A549 (cell line): ENCODE results near the gene LRIG1. TPM values are rescaled to one million over a fixed set of nuclear protein-coding genes. Genes with fewer than 3 reads are reported as not detected.

ENCODE experiments used
- ATAC-seq, 2 experiments: fragments of 200-7000 bp in 1 of 2; fragments of >200 bp in 1 of 2; cut with Nextera tagmentation in 1 of 2; cut with Tn5 transposase in 1 of 2; 3 replicates each; pipeline versions ENCODE4 v1.8.0 to v1.9.1; 2018 to 2020; ENCODE audit warnings: mild to moderate bottlenecking in 1 of 2, moderate library complexity in 1 of 2
- CTCF ChIA-PET: fragments of 300-600 bp; sonication (Branson Sonifier 250); formaldehyde crosslinking; extraction: SDS; loops from one replicate; lab custom pipeline; 2021; ENCODE audit warnings: antibody characterized with exemption, inconsistent platforms; lab: Yijun Ruan, JAX
- POLR2A ChIA-PET: fragments of 350-600 bp; formaldehyde crosslinking; extraction: SDS; loops from one replicate; lab custom pipeline; 2021; ENCODE audit warnings: antibody characterized with exemption, inconsistent platforms; lab: Yijun Ruan, JAX
- DNase-seq, 2 experiments: peaks; one replicate each; pipeline versions ENCODE4 v3.0.0 to v3.0.0-alpha.2; 2011 to 2016; ENCODE audit warnings: low read depth in 1 of 2, low spot score in 1 of 2
- FAIRE-seq: peaks from 2 replicates; lab custom pipeline; 2011; peaks lifted over from hg19 to GRCh38; lab: Jason Lieb, UNC
- H3K27ac ChIP-seq, 2 experiments: fragments of >200 bp; sonication (Bioruptor Twin); formaldehyde crosslinking; 3 replicates each; pipeline ENCODE4 v1.5.1; 2016 to 2017
- H3K4me1 ChIP-seq: fragments of >200 bp; sonication (Bioruptor Twin); formaldehyde crosslinking; 3 replicates; pipeline ENCODE4 v1.6.1; 2016
- H3K4me2 ChIP-seq: fragments of >200 bp; sonication (Bioruptor Twin); formaldehyde crosslinking; 3 replicates; pipeline ENCODE4 v1.6.1; 2016
- H3K4me3 ChIP-seq: fragments of >200 bp; sonication (Bioruptor Twin); formaldehyde crosslinking; 3 replicates; pipeline ENCODE4 v1.5.1; 2016
- H3K9me3 ChIP-seq: fragments of >200 bp; sonication (Bioruptor Twin); formaldehyde crosslinking; 3 replicates; pipeline ENCODE4 v1.6.1; 2016
- BHLHE40 ChIP-seq: IDR thresholded peaks from 2 replicates; pipeline ENCODE4 v1.6.1; 2012; ENCODE audit warnings: low read depth, low read length, inconsistent platforms
- CBX2 ChIP-seq: fragments of 200-600 bp; sonication (generic); IDR thresholded peaks from 2 replicates; pipeline ENCODE4 v1.6.1; 2016; ENCODE audit warnings: low read depth, mild to moderate bottlenecking, borderline replicate concordance
- CEBPB ChIP-seq, 2 experiments: fragments of >200 bp in 1 of 2; sonication (Bioruptor Twin) in 1 of 2; formaldehyde crosslinking in 1 of 2; IDR thresholded peaks; 2 replicates each; pipeline ENCODE4 v1.6.1; 2012 to 2016
- CHD2 ChIP-seq: fragments of 150-350 bp; IDR thresholded peaks from 2 replicates; pipeline ENCODE4 v1.6.1; 2014; ENCODE audit warnings: low read length; ENCODE audit not compliant: partially characterized antibody
- EHMT2 ChIP-seq: fragments of 200-600 bp; sonication (generic); IDR thresholded peaks from 2 replicates; pipeline ENCODE4 v1.6.1; 2016; ENCODE audit warnings: antibody characterized with exemption, low read depth, mild to moderate bottlenecking, moderate library complexity
- EP300 ChIP-seq, 2 experiments: fragments of >200 bp; sonication (Bioruptor Twin); formaldehyde crosslinking; IDR thresholded peaks; 2 replicates in 1 of 2; 3 replicates in 1 of 2; pipeline ENCODE4 v1.6.1; 2016 to 2017
- FOSL2 ChIP-seq, 2 experiments: fragments of 450-650 bp in 1 of 2; fragments of >200 bp in 1 of 2; sonication (Bioruptor Twin) in 1 of 2; formaldehyde crosslinking; IDR thresholded peaks; 2 replicates each; pipeline versions ENCODE4 v1.5.0 to v1.6.1; 2016 to 2020; ENCODE audit warnings: mild to moderate bottlenecking in 1 of 2, moderate library complexity in 1 of 2
- GATA3 ChIP-seq: IDR thresholded peaks from 2 replicates; pipeline ENCODE4 v1.6.1; 2012; ENCODE audit warnings: borderline replicate concordance
- HDAC2 ChIP-seq: fragments of 200-600 bp; sonication (generic); IDR thresholded peaks from 2 replicates; pipeline ENCODE4 v1.6.1; 2016
- HEYL ChIP-seq: fragments of 250-450 bp; sonication (Bioruptor Pico); IDR thresholded peaks from 2 replicates; pipeline ENCODE4 v1.8.0; 2021; ENCODE audit warnings: mild to moderate bottlenecking, moderate library complexity
- HOXA7 ChIP-seq: fragments of 250-450 bp; sonication (Bioruptor Pico); IDR thresholded peaks from 2 replicates; pipeline ENCODE4 v1.5.0; 2020; ENCODE audit warnings: mild to moderate bottlenecking, moderate library complexity
- JUNB ChIP-seq: fragments of >200 bp; sonication (Bioruptor Twin); formaldehyde crosslinking; IDR thresholded peaks from 2 replicates; pipeline ENCODE4 v1.6.1; 2016
- KDM1A ChIP-seq: fragments of 200-600 bp; sonication (generic); IDR thresholded peaks from 2 replicates; pipeline ENCODE4 v1.6.1; 2016; ENCODE audit warnings: low read depth, mild to moderate bottlenecking
- MYC ChIP-seq: IDR thresholded peaks from 2 replicates; pipeline ENCODE4 v1.6.1; 2012; ENCODE audit warnings: mild to moderate bottlenecking, inconsistent platforms, low read length, improper control_type of control experiment, borderline replicate concordance
- NPAS2 ChIP-seq: fragments of 250-450 bp; sonication (Bioruptor Pico); IDR thresholded peaks from 2 replicates; pipeline ENCODE4 v1.8.0; 2022; ENCODE audit warnings: mild to moderate bottlenecking, moderate library complexity, borderline replicate concordance
- NR3C1 ChIP-seq: fragments of >200 bp; sonication (Bioruptor Twin); formaldehyde crosslinking; IDR thresholded peaks from 3 replicates; pipeline ENCODE4 v1.6.1; 2017
- PHF8 ChIP-seq: fragments of 200-600 bp; sonication (generic); IDR thresholded peaks from 2 replicates; pipeline ENCODE4 v1.6.1; 2016; ENCODE audit warnings: low read depth, mild to moderate bottlenecking, antibody characterized with exemption, moderate library complexity, borderline replicate concordance
- RARB ChIP-seq: fragments of 250-450 bp; sonication (Bioruptor Pico); IDR thresholded peaks from 2 replicates; pipeline ENCODE4 v1.8.0; 2021; ENCODE audit warnings: mild to moderate bottlenecking, moderate library complexity
- RCOR1 ChIP-seq: fragments of 150-350 bp; IDR thresholded peaks from 2 replicates; pipeline ENCODE4 v1.6.1; 2014; ENCODE audit warnings: antibody characterized with exemption, low read length, low read depth
- RNF2 ChIP-seq: fragments of 200-600 bp; sonication (generic); IDR thresholded peaks from 2 replicates; pipeline ENCODE4 v1.6.1; 2016; ENCODE audit warnings: low read depth, mild to moderate bottlenecking, antibody characterized with exemption, moderate library complexity, borderline replicate concordance
- SMC3 ChIP-seq: fragments of >200 bp; sonication (Bioruptor Twin); formaldehyde crosslinking; IDR thresholded peaks from 3 replicates; pipeline ENCODE4 v1.6.1; 2018; ENCODE audit warnings: inconsistent platforms
- TFCP2L1 ChIP-seq: fragments of 250-450 bp; sonication (Bioruptor Pico); IDR thresholded peaks from 2 replicates; pipeline ENCODE4 v1.5.0; 2021; ENCODE audit warnings: mild to moderate bottlenecking
- ZFP36 ChIP-seq: fragments of 450-650 bp; IDR thresholded peaks from 2 replicates; pipeline ENCODE4 v1.6.1; 2014; ENCODE audit warnings: borderline replicate concordance; ENCODE audit not compliant: partially characterized antibody
- WGBS: methylation state at CpG from one replicate; pipeline ENCODE4 v1.1.6; 2017; ENCODE audit errors: missing lambda C conversion rate; 5-methylcytosine and 5-hydroxymethylcytosine counted together
- polyA plus RNA-seq, 4 experiments: library from polyadenylated mRNA; depleted of rRNA in 3 of 4; stranded (reverse); fragments of >200 nt; fragmentation: RNase III in 1 of 4; extraction: RNeasy Plus Mini Kit Qiagen cat#74134 plus additional on column Dnase treatment in 1 of 4; gene quantifications; 2 replicates in 3 of 4; 3 replicates in 1 of 4; pipeline ENCODE4 v1.2.3, GENCODE V29; 2011 to 2017
- TF ChIP-seq, protein P1 (sequence below): fragments of 200-600 bp; sonication (generic); IDR thresholded peaks from 2 replicates; pipeline ENCODE4 v1.6.1; 2016; ENCODE audit warnings: antibody characterized with exemption, mild to moderate bottlenecking, moderate library complexity
- TF ChIP-seq, protein P2 (sequence below): fragments of >200 bp; sonication (Bioruptor Twin); formaldehyde crosslinking; IDR thresholded peaks from 3 replicates; pipeline ENCODE4 v1.5.1; 2016
- TF ChIP-seq, protein P3 (sequence below): IDR thresholded peaks from 2 replicates; pipeline ENCODE4 v1.6.1; 2012
- TF ChIP-seq, protein P4 (sequence below): fragments of 250-450 bp; sonication (Bioruptor Pico); IDR thresholded peaks from 2 replicates; pipeline ENCODE4 v1.5.0; 2020; ENCODE audit warnings: low read depth, mild to moderate bottlenecking, moderate library complexity
- TF ChIP-seq, protein P5 (sequence below): fragments of >200 bp; sonication (Bioruptor Twin); formaldehyde crosslinking; IDR thresholded peaks from 2 replicates; pipeline ENCODE4 v1.6.1; 2016

Gene LRIG1
- polyA plus RNA-seq, 2 of the 4 experiments (the other 2 are of a cell fraction), result 1.8 to 6.2 TPM

DNA sequence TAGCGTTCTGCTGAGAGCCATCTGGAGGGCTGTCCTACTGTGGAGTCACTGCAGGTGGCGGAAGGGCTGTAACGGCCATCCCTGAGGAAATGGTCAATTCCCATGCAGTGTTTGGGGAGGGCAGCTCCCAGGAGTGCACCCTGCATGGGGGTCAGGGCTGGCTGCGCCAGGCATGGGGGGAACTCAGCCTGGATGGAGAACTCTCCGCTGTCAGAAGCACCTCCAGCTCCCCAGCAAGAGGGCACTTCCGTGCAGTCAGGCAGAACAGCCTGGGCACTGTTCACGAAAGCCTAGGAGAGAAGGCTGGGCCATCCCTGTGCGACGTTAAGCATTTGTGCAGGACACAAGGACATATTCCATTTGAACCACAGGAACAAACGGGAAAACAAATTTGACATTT is 105.2 kb downstream of the LRIG1 start:
- Histone ChIP-seq H3K4me2 (no peak overlapping the region), H3K4me3 (no peak overlapping the region), H3K9me3 (no peaks in the 10 kb centered on the region), H3K4me1 (no peaks in the 10 kb centered on the region), H3K27ac (no peak overlapping the region)
- ChIA-PET POLR2A (no interaction called here), CTCF (interaction anchor here (2.0 kb wide), 1 partner anchor 12 kb away, joined by 12 read pairs; no protein-coding TSS in a partner anchor)
- FAIRE-seq (no peak), ATAC-seq (no peak), DNase-seq (no peak)
- no peak for TF ChIP-seq CBX2
- TF ChIP-seq, protein P1, sequence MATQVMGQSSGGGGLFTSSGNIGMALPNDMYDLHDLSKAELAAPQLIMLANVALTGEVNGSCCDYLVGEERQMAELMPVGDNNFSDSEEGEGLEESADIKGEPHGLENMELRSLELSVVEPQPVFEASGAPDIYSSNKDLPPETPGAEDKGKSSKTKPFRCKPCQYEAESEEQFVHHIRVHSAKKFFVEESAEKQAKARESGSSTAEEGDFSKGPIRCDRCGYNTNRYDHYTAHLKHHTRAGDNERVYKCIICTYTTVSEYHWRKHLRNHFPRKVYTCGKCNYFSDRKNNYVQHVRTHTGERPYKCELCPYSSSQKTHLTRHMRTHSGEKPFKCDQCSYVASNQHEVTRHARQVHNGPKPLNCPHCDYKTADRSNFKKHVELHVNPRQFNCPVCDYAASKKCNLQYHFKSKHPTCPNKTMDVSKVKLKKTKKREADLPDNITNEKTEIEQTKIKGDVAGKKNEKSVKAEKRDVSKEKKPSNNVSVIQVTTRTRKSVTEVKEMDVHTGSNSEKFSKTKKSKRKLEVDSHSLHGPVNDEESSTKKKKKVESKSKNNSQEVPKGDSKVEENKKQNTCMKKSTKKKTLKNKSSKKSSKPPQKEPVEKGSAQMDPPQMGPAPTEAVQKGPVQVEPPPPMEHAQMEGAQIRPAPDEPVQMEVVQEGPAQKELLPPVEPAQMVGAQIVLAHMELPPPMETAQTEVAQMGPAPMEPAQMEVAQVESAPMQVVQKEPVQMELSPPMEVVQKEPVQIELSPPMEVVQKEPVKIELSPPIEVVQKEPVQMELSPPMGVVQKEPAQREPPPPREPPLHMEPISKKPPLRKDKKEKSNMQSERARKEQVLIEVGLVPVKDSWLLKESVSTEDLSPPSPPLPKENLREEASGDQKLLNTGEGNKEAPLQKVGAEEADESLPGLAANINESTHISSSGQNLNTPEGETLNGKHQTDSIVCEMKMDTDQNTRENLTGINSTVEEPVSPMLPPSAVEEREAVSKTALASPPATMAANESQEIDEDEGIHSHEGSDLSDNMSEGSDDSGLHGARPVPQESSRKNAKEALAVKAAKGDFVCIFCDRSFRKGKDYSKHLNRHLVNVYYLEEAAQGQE, result no peak
- TF ChIP-seq BHLHE40, result no peak
- TF ChIP-seq PHF8, result no peak
- TF ChIP-seq, protein P2, sequence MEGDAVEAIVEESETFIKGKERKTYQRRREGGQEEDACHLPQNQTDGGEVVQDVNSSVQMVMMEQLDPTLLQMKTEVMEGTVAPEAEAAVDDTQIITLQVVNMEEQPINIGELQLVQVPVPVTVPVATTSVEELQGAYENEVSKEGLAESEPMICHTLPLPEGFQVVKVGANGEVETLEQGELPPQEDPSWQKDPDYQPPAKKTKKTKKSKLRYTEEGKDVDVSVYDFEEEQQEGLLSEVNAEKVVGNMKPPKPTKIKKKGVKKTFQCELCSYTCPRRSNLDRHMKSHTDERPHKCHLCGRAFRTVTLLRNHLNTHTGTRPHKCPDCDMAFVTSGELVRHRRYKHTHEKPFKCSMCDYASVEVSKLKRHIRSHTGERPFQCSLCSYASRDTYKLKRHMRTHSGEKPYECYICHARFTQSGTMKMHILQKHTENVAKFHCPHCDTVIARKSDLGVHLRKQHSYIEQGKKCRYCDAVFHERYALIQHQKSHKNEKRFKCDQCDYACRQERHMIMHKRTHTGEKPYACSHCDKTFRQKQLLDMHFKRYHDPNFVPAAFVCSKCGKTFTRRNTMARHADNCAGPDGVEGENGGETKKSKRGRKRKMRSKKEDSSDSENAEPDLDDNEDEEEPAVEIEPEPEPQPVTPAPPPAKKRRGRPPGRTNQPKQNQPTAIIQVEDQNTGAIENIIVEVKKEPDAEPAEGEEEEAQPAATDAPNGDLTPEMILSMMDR, result no peak
- no peak for TF ChIP-seq RNF2
- TF ChIP-seq CEBPB (IDR thresholded peaks at IDR 0.05), result no peak
- no peak for TF ChIP-seq FOSL2 (IDR thresholded peaks at IDR 0.05)
- TF ChIP-seq FOSL2 (CRISPR knock-in tag; IDR thresholded peaks at IDR 0.05), result no peak
- TF ChIP-seq HEYL (CRISPR knock-in tag), result no peak
- TF ChIP-seq EP300 (IDR thresholded peaks at IDR 0.05), result no peak
- TF ChIP-seq NPAS2 (CRISPR knock-in tag), result no peak
- TF ChIP-seq, protein P3, sequence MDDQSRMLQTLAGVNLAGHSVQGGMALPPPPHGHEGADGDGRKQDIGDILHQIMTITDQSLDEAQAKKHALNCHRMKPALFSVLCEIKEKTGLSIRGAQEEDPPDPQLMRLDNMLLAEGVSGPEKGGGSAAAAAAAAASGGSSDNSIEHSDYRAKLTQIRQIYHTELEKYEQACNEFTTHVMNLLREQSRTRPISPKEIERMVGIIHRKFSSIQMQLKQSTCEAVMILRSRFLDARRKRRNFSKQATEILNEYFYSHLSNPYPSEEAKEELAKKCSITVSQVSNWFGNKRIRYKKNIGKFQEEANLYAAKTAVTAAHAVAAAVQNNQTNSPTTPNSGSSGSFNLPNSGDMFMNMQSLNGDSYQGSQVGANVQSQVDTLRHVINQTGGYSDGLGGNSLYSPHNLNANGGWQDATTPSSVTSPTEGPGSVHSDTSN, result no peak
- no peak for TF ChIP-seq HDAC2
- 88% methylated on average over 9 of the region's 10 CpGs for WGBS

DNA sequence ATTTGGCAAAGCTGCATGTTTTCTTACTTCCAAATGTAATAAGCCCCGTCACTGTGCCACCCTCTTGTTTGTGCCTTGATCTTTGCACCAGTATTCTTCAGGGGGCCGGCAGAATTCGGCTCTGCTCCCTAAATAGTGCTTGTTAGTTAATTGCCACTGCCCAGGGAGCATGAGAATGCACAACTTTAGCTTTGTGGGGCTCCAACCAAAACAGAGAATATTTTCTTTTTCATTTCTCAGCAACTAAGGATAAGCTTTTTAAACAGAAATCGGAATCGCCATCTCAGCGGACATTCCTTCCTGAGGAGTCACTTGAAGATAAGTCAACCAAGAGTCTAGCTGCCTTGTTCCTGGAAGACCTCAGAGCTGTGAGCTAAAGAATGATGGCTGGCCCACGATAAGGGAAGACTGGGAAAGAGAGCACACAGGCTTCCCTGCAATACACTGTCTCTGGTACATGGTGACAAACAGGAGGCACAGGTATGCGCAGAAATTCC is 106.0 kb downstream of the LRIG1 start:
- DNase-seq, result no peak
- Histone ChIP-seq H3K9me3 (no peaks in the 10 kb centered on the region), H3K27ac (no peak overlapping the region), H3K4me2 (no peak overlapping the region), H3K4me1 (no peaks in the 10 kb centered on the region), H3K4me3 (no peak overlapping the region)
- 80% methylated on average over 8 of the region's 8 CpGs for WGBS
- POLR2A ChIA-PET, result no interaction called here
- TF ChIP-seq, protein P4, sequence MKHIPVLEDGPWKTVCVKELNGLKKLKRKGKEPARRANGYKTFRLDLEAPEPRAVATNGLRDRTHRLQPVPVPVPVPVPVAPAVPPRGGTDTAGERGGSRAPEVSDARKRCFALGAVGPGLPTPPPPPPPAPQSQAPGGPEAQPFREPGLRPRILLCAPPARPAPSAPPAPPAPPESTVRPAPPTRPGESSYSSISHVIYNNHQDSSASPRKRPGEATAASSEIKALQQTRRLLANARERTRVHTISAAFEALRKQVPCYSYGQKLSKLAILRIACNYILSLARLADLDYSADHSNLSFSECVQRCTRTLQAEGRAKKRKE, result no peak
- TF ChIP-seq EP300 (IDR thresholded peaks at IDR 0.05), result no peak
- no peak for TF ChIP-seq EHMT2
- no peak for TF ChIP-seq RNF2
- no peak for TF ChIP-seq CBX2
- TF ChIP-seq ZFP36, result no peak
- TF ChIP-seq KDM1A, result no peak
- TF ChIP-seq CHD2, result no peak
- TF ChIP-seq GATA3, result no peak
- no peak for TF ChIP-seq FOSL2 (IDR thresholded peaks at IDR 0.05)
- TF ChIP-seq FOSL2 (CRISPR knock-in tag; IDR thresholded peaks at IDR 0.05), result no peak
- TF ChIP-seq, protein P5, sequence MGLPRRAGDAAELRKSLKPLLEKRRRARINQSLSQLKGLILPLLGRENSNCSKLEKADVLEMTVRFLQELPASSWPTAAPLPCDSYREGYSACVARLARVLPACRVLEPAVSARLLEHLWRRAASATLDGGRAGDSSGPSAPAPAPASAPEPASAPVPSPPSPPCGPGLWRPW, result no peak
- no peak for TF ChIP-seq TFCP2L1
- no peak for TF ChIP-seq NR3C1
- no peak for TF ChIP-seq RCOR1
- TF ChIP-seq RARB (CRISPR knock-in tag), result no peak
- no peak for TF ChIP-seq JUNB
- TF ChIP-seq MYC, result no peak
- TF ChIP-seq SMC3, result no peak
- no peak for TF ChIP-seq HOXA7 (CRISPR knock-in tag)
- no peak for ATAC-seq
- no peak for FAIRE-seq
- CTCF ChIA-PET, result interaction anchor here (1.5 to 2.0 kb wide), 3 partner anchors 10 to 13 kb away, joined by 3 to 12 read pairs (median 5); no protein-coding TSS in a partner anchor
